Esophagus squamous epithelium (tissue), 4 donors: ENCODE data around the gene ITSN2.

Source experiments
- CTCF ChIP-seq, 6 experiments: fragments of 450-650 bp in 4 of 6; fragments of 200-600 bp in 2 of 6; sonication (generic) in 2 of 6; IDR thresholded peaks; one replicate each; pipeline ENCODE4 v1.5.1; 2016 to 2019; ENCODE audit warnings: antibody characterized with exemption in 6 of 6, mild to moderate bottlenecking in 4 of 6, moderate library complexity in 4 of 6
- POLR2A ChIP-seq, 4 donors: fragments of 450-650 bp; IDR thresholded peaks; one replicate each; pipeline ENCODE4 v1.6.1; 2017; ENCODE audit warnings: antibody characterized with exemption in 4 of 4, mild to moderate bottlenecking in 4 of 4, moderate library complexity in 3 of 4

DNA sequence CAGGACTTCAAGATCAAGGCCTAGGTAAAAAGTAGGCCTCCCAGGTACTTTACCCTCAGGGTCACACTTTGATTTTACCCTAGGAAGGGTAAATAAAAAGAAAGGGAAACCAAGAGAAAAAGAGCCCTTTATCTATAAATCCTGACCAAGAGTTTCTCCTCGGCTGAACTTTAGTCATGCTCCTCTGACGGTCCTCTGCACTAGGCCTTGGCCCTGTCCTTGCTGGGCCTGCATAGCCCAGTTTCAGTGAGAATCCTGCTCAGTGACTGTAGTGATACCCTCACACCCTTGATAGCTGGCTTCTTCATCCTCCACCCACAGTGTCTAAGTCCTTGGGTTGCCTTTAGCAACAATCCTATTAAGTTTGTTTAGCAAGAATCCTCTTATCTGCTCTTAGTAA, 20.5 kb upstream of the ITSN2 start:
- TF ChIP-seq CTCF (IDR thresholded peaks at IDR 0.05) = no peak
- TF ChIP-seq POLR2A (IDR thresholded peaks at IDR 0.05) = no peak
